Measurements from ENCODE around the gene TMEM217. TPM values are rescaled to one million over a fixed set of nuclear protein-coding genes. Genes with fewer than 3 reads are reported as not detected.
A peak's percentile ranks its signal among the peaks of the same experiment; 100 is the strongest.

TMEM217 gene
- total and polyA plus RNA-seq, 2 of the 8 experiments (the other 6 are each of a cell fraction or from before 2014, with no cell fraction given), result 0.60 to 1.1 TPM

DNA sequence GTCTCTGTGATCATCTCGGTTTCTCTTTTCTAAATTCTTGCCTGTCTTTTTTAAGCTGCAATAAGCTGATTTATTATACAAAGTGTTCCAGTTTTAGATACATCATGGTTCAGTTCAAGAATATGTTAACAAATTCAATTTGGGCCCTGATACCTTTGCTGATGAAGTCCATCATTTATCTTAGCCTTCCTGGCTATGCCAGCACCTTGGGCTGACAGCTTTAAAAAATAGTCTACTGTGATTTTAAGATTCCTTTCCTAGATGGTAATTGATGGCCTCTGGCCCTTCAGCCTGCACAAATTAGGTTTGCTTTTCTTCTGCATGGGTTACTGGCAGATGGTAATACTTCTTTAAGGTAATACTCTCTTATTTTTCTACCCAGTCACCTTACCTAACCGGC is 7.1 kb upstream of the TMEM217 start:
- H3K36me3 ChIP-seq (ENCODE audit: control insufficient read depth in 2 of 4, insufficient read depth in 4 of 4, low read length in 3 of 4), result peaks cover 0 to 3% (median 0%) of the 10 kb centered on the region in 4 experiments; a peak in 1 of 8 replicates
- ChIA-PET CTCF (ENCODE audit: partially characterized antibody) (no interaction called here), POLR2A (ENCODE audit: partially characterized antibody) (interaction anchor here (1.4 kb wide), 1 partner anchor 12 kb away, joined by 3 read pairs; no protein-coding TSS in a partner anchor)
- no peak for FAIRE-seq
- no peaks in the 10 kb centered on the region for H3K23me2 ChIP-seq (ENCODE audit: low read depth, low read length)
- peaks cover 0 to 4% (median 3%) of the 10 kb centered on the region in 4 experiments; a peak in 3 of 7 replicates for H3K4me1 ChIP-seq (replicated peaks in 1 of 4; ENCODE audit: control insufficient read depth in 3 of 4, insufficient read depth in 4 of 4, low read length in 3 of 4)
- no peak overlapping the region for H3K27ac ChIP-seq (ENCODE audit: low read depth, low read length)
- no peak overlapping the region for H4K8ac ChIP-seq (ENCODE audit: extremely low read depth, insufficient read depth, low read length)
- H2BK20ac ChIP-seq (ENCODE audit: low read length), result no peak overlapping the region
- peaks cover 2% of the 10 kb centered on the region; the same call in 1 of the 2 replicates for H3K79me1 ChIP-seq (ENCODE audit: low read depth, low read length)
- H2BK15ac ChIP-seq (ENCODE audit: low read length), result no peak overlapping the region
- no peak overlapping the region for H3K23ac ChIP-seq (ENCODE audit: insufficient read length)
- H2BK12ac ChIP-seq (ENCODE audit: low read depth, low read length), result no peak overlapping the region
- H3K14ac ChIP-seq (ENCODE audit: insufficient read length), result no peak overlapping the region
- H3K56ac ChIP-seq (replicated peaks; ENCODE audit: insufficient read length, low read depth, low read length), result no peak overlapping the region
- H2AFZ ChIP-seq (ENCODE audit: low read length), result no peak overlapping the region
- H2AK5ac ChIP-seq (ENCODE audit: low read depth, low read length), result no peak overlapping the region
- peak overlapping the region in 1 of 2 experiments; percentile 24; a peak in 1 of 4 replicates for H3K4me2 ChIP-seq (ENCODE audit: insufficient read depth in 1 of 2, low read depth in 2 of 2, low read length in 2 of 2)
- H3K18ac ChIP-seq (ENCODE audit: extremely low read depth, low read length), result no peak overlapping the region
- H4K20me1 ChIP-seq (replicated peaks in 1 of 2; ENCODE audit: control insufficient read depth in 1 of 2, insufficient read depth in 2 of 2, low read length in 2 of 2), result peaks cover 0 to 1% of the 10 kb centered on the region in 2 experiments
- DNase-seq (ENCODE audit: low read depth in 1 of 2, low spot score in 2 of 2), result no peak
- H2BK5ac ChIP-seq (ENCODE audit: low read depth, low read length), result no peak overlapping the region; the same call in 1 of the 2 replicates
- WGBS, 2 experiments (ENCODE audit: extremely low coverage in 1 of 2, insufficient coverage in 1 of 2, insufficient read length in 1 of 2, insufficient replicate concordance in 2 of 2, low coverage in 1 of 2, low lambda C conversion rate in 2 of 2, missing lambda C conversion rate in 1 of 2), result 76% methylated on average over 2 of the region's 2 CpGs; no CpG with 5 or more reads in 1 of the 2 experiments
- no peak overlapping the region for H3K9ac ChIP-seq (replicated peaks in 1 of 4; ENCODE audit: extremely low read depth in 1 of 4, low read depth in 3 of 4, low read length in 3 of 4)
- H3K4ac ChIP-seq (replicated peaks; ENCODE audit: insufficient read length, low read depth, low read length), result no peak overlapping the region
- H4K5ac ChIP-seq (ENCODE audit: insufficient read length, low read depth, low read length), result no peak overlapping the region
- H3K4me3 ChIP-seq (ENCODE audit: extremely low read depth in 1 of 4, insufficient read depth in 2 of 4, low read depth in 3 of 4, low read length in 4 of 4), result peak overlapping the region in 1 of 4 experiments; percentile 23; a peak in 1 of 8 replicates
- peaks cover 0 to 67% of the 10 kb centered on the region in 2 experiments; a peak in 2 of 4 replicates for H3K79me2 ChIP-seq (ENCODE audit: control insufficient read depth in 1 of 2, insufficient read depth in 2 of 2, low read length in 2 of 2)
- no peaks in the 10 kb centered on the region for H3K9me3 ChIP-seq (ENCODE audit: insufficient read depth in 2 of 2, low read depth in 1 of 2, low read length in 1 of 2)
- no peaks in the 10 kb centered on the region for H3K27me3 ChIP-seq (replicated peaks in 1 of 4; ENCODE audit: control insufficient read depth in 3 of 4, extremely low read depth in 1 of 4, insufficient read depth in 3 of 4, low read length in 3 of 4)
- H2BK120ac ChIP-seq (replicated peaks; ENCODE audit: low read depth, low read length), result no peak overlapping the region
- H4K91ac ChIP-seq (replicated peaks; ENCODE audit: insufficient read length, low read length), result no peak overlapping the region
- TF ChIP-seq SRF (IDR thresholded peaks at IDR 0.05; ENCODE audit: low read depth, low read length) (no peak), KDM5A (IDR thresholded peaks at IDR 0.05; ENCODE audit: low read length) (no peak), RFX5 (IDR thresholded peaks at IDR 0.05; ENCODE audit: borderline replicate concordance, low read depth, low read length) (no peak), SIX5 (IDR thresholded peaks at IDR 0.05; ENCODE audit: low read depth, low read length) (no peak), SAP30 (IDR thresholded peaks at IDR 0.05; ENCODE audit: insufficient read depth, insufficient replicate concordance, low read length) (no peak), YY1 (IDR thresholded peaks at IDR 0.05; ENCODE audit: low read depth, low read length) (no peak), CEBPB (IDR thresholded peaks at IDR 0.05; ENCODE audit: low read depth, low read length) (no peak), NANOG (IDR thresholded peaks at IDR 0.05; ENCODE audit: insufficient read depth, low read depth, low read length, poor library complexity, severe bottlenecking) (no peak), CTBP2 (IDR thresholded peaks at IDR 0.05; ENCODE audit: borderline replicate concordance, insufficient read depth, insufficient read length, low read length) (no peak), SIRT6 (IDR thresholded peaks at IDR 0.05; ENCODE audit: low read length) (no peak), ATF3 (IDR thresholded peaks at IDR 0.05; ENCODE audit: insufficient read depth, low read depth, low read length) (no peak), RNF2 (IDR thresholded peaks at IDR 0.05; ENCODE audit: borderline replicate concordance, low read depth, low read length, missing control alignments, poor library complexity, severe bottlenecking) (no peak), TAF7 (optimal IDR thresholded peaks at IDR 0.05; ENCODE audit: borderline replicate concordance, low read depth, low read length) (no peak)
